Gastroesophageal sphincter (tissue), 4 donors: ENCODE results near the gene SYNJ2. TPM values are rescaled to one million over a fixed set of nuclear protein-coding genes. Genes with fewer than 3 reads are reported as not detected.

Experiments
- ATAC-seq: fragments of 150-250 bp; one replicate; pipeline ENCODE4 v1.9.1; 2016; ENCODE audit warnings: mild to moderate bottlenecking, moderate library complexity
- H3K27ac ChIP-seq, 4 donors: fragments of 200-600 bp; sonication (generic) in 3 of 4; 1 replicate in 3 of 4; 2 replicates in 1 of 4; pipeline ENCODE4 v1.5.1; 2016 to 2019
- H3K27me3 ChIP-seq: fragments of 200-600 bp; sonication (generic); one replicate; pipeline ENCODE4 v1.5.1; 2019
- H3K36me3 ChIP-seq, 2 donors: fragments of 200-600 bp; sonication (generic); one replicate each; pipeline ENCODE4 v1.5.1; 2019; ENCODE audit warnings: control low read depth in 1 of 2
- H3K4me1 ChIP-seq, 3 donors: fragments of 200-600 bp; sonication (generic); 1 replicate in 2 of 3; 2 replicates in 1 of 3; pipeline ENCODE4 v1.5.1; 2016 to 2019; ENCODE audit warnings: control low read depth in 2 of 3
- H3K4me3 ChIP-seq, 2 donors: fragments of 200-600 bp; sonication (generic); one replicate each; pipeline ENCODE4 v1.5.1; 2019; ENCODE audit warnings: mild to moderate bottlenecking in 1 of 2, moderate library complexity in 1 of 2
- H3K9me3 ChIP-seq, 3 donors: fragments of 200-600 bp; sonication (generic); one replicate each; pipeline ENCODE4 v1.5.1; 2017 to 2019; ENCODE audit warnings: control low read depth in 2 of 3
- EP300 ChIP-seq: sonication (generic); formaldehyde crosslinking; IDR thresholded peaks from one replicate; pipeline ENCODE4 v1.6.1; 2017; ENCODE audit warnings: antibody characterized with exemption, mild to moderate bottlenecking
- POLR2A ChIP-seq, 2 donors: fragments of 450-650 bp; IDR thresholded peaks; one replicate each; pipeline ENCODE4 v1.6.1; 2017; ENCODE audit warnings: antibody characterized with exemption in 2 of 2, mild to moderate bottlenecking in 2 of 2, moderate library complexity in 1 of 2
- POLR2AphosphoS5 ChIP-seq: sonication (generic); formaldehyde crosslinking; IDR thresholded peaks from one replicate; pipeline ENCODE4 v1.6.1; 2017; ENCODE audit warnings: antibody characterized with exemption
- WGBS, 2 donors: methylation state at CpG; one replicate each; pipeline ENCODE4 v1.1.5; 2018; ENCODE audit warnings: low coverage in 1 of 2; 5-methylcytosine and 5-hydroxymethylcytosine counted together
- total RNA-seq, 4 donors: library from RNA; depleted of rRNA; stranded (reverse); fragments of >200 nt; gene quantifications; one replicate each; pipeline ENCODE4 v1.1.0, GENCODE V29; 2016
- TF ChIP-seq, protein P1 (sequence below), 4 experiments: fragments of 200-600 bp in 2 of 4; fragments of 450-650 bp in 2 of 4; sonication (generic) in 1 of 4; IDR thresholded peaks; one replicate each; pipeline ENCODE4 v1.5.1; 2017 to 2019; ENCODE audit warnings: antibody characterized with exemption in 4 of 4, mild to moderate bottlenecking in 2 of 4, moderate library complexity in 2 of 4

Gene SYNJ2
- total RNA-seq, 4 donors from 2014 or later: 19.9 to 27.9 (median 21.6) TPM

GRCh38 chr6:158050107-158050735, 68.6 kb downstream of the SYNJ2 start:
- peaks cover 0 to 21% of the 10 kb centered on the region in 2 donors for H3K36me3 ChIP-seq
- no peaks in the 10 kb centered on the region for H3K27me3 ChIP-seq
- 80 to 82% methylated on average over 2 to 3 of the region's 8 CpGs for WGBS, 2 donors
- no peak overlapping the region for H3K27ac ChIP-seq
- H3K4me1 ChIP-seq: no peaks in the 10 kb centered on the region
- H3K4me3 ChIP-seq: no peak overlapping the region
- TF ChIP-seq, protein P1, sequence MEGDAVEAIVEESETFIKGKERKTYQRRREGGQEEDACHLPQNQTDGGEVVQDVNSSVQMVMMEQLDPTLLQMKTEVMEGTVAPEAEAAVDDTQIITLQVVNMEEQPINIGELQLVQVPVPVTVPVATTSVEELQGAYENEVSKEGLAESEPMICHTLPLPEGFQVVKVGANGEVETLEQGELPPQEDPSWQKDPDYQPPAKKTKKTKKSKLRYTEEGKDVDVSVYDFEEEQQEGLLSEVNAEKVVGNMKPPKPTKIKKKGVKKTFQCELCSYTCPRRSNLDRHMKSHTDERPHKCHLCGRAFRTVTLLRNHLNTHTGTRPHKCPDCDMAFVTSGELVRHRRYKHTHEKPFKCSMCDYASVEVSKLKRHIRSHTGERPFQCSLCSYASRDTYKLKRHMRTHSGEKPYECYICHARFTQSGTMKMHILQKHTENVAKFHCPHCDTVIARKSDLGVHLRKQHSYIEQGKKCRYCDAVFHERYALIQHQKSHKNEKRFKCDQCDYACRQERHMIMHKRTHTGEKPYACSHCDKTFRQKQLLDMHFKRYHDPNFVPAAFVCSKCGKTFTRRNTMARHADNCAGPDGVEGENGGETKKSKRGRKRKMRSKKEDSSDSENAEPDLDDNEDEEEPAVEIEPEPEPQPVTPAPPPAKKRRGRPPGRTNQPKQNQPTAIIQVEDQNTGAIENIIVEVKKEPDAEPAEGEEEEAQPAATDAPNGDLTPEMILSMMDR (IDR thresholded peaks at IDR 0.05): no peak
- TF ChIP-seq EP300 (no peak), POLR2A (IDR thresholded peaks at IDR 0.05) (no peak)
- no peaks in the 10 kb centered on the region for H3K9me3 ChIP-seq
- ATAC-seq: no peak

DNA sequence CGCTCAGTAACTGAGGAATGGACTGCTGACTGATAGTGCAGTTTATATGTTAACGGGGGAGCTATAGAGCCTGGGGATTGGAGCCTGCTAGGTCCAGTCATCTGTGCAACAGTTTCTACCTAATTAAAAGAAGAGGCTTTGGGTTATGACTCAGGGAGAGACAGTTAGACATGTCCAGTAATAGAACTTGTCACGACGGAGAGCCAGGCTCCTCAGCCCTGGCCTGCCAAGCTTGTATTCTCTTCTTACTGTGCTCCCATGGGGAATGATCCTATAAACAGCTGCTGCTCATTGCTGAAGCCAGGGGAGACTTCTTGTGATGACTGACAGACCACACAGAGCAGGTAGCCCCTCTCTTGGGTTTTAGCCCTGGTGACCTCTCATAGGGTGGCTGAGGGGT, 69.3 kb downstream of the SYNJ2 start:
- H3K27me3 ChIP-seq: no peaks in the 10 kb centered on the region
- ATAC-seq: no peak
- WGBS, 2 donors: 73% methylated on average over 4 of the region's 4 CpGs; no CpG with 5 or more reads in 1 of the 2 donors
- TF ChIP-seq POLR2AphosphoS5 (no peak), EP300 (no peak), POLR2A (IDR thresholded peaks at IDR 0.05) (no peak)
- TF ChIP-seq, protein P1 (IDR thresholded peaks at IDR 0.05): no peak
- peaks cover 0 to 24% of the 10 kb centered on the region in 2 donors for H3K36me3 ChIP-seq
- no peaks in the 10 kb centered on the region for H3K9me3 ChIP-seq
- no peaks in the 10 kb centered on the region for H3K4me1 ChIP-seq
- no peak overlapping the region for H3K4me3 ChIP-seq
- no peak overlapping the region for H3K27ac ChIP-seq

DNA sequence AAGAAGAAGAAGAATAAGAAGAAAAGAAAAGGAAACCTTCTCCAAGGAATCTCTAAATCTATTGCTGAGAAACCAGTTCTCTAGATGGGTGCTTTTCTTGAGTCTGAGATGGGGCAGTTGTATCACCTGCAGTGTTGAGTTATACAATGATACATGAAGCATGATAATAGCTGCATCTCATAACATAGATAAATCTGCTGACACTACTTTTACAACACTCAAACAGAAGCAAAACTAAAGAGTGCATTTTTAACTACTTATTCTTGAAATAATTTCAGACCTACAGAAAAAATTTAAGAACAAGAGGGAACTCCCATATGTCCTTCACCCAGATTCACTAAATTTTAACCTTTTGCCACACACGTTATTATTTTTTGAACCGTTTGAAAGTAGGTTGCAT, 70.3 kb downstream of the SYNJ2 start:
- peaks cover 0 to 33% of the 10 kb centered on the region in 2 donors for H3K36me3 ChIP-seq
- TF ChIP-seq POLR2A (IDR thresholded peaks at IDR 0.05) (no peak), POLR2AphosphoS5 (no peak), EP300 (no peak)
- TF ChIP-seq, protein P1 (IDR thresholded peaks at IDR 0.05): no peak
- no peaks in the 10 kb centered on the region for H3K27me3 ChIP-seq
- H3K27ac ChIP-seq: no peak overlapping the region
- ATAC-seq: no peak
- H3K9me3 ChIP-seq: no peaks in the 10 kb centered on the region
- H3K4me1 ChIP-seq: no peaks in the 10 kb centered on the region
- WGBS, 2 donors: 66 to 73% methylated on average over 2 of the region's 2 CpGs
- no peak overlapping the region for H3K4me3 ChIP-seq

- Histone ChIP-seq H3K27ac (no peak overlapping the region), H3K36me3 (peaks cover 0 to 30% of the 10 kb centered on the region in 2 donors), H3K27me3 (no peaks in the 10 kb centered on the region), H3K9me3 (no peaks in the 10 kb centered on the region), H3K4me1 (no peaks in the 10 kb centered on the region), H3K4me3 (no peak overlapping the region)
- TF ChIP-seq, protein P1 (IDR thresholded peaks at IDR 0.05): no peak
- TF ChIP-seq EP300: no peak
- no peak for TF ChIP-seq POLR2AphosphoS5
- no peak for TF ChIP-seq POLR2A (IDR thresholded peaks at IDR 0.05)
- ATAC-seq: no peak
- WGBS, 2 donors: 68 to 69% methylated on average over 2 of the region's 2 CpGs
Measured at GRCh38 chr6:158053377-158054313, 72.0 kb downstream of the SYNJ2 start.
